PFSK-1 (cell line): Measurements from ENCODE around the gene REV3L.

Source experiments
- FOXP2 ChIP-seq: optimal IDR thresholded peaks from 2 replicates; pipeline ENCODE3; 2011; ENCODE audit warnings: borderline replicate concordance, control low read depth, inconsistent platforms; ENCODE audit not compliant: insufficient read depth; ENCODE audit errors: extremely low read length, extremely low read depth
- POLR2AphosphoS5 ChIP-seq: IDR thresholded peaks from 2 replicates; pipeline ENCODE4 v1.6.1; 2012; ENCODE audit warnings: low read depth, mild to moderate bottlenecking, control low read depth, low read length, moderate library complexity
- SIN3A ChIP-seq: IDR thresholded peaks from 2 replicates; pipeline ENCODE4 v1.6.1; 2012; ENCODE audit warnings: mild to moderate bottlenecking, low read length, moderate library complexity, borderline replicate concordance; ENCODE audit not compliant: insufficient read depth
- TAF1 ChIP-seq: IDR thresholded peaks from 2 replicates; pipeline ENCODE4 v1.6.1; 2012; ENCODE audit warnings: low read length, control low read depth, borderline replicate concordance; ENCODE audit not compliant: insufficient read depth
- TF ChIP-seq, protein P1 (sequence below), 2 experiments: IDR thresholded peaks; 2 replicates each; pipeline versions ENCODE4 v1.6.1 to v1.8.0; 2011 to 2012; ENCODE audit warnings: low read depth in 2 of 2, low read length in 2 of 2, control low read depth in 1 of 2, inconsistent platforms in 1 of 2, mild to moderate bottlenecking in 1 of 2, moderate library complexity in 1 of 2; ENCODE audit not compliant: insufficient read depth in 1 of 2

Gene REV3L

DNA sequence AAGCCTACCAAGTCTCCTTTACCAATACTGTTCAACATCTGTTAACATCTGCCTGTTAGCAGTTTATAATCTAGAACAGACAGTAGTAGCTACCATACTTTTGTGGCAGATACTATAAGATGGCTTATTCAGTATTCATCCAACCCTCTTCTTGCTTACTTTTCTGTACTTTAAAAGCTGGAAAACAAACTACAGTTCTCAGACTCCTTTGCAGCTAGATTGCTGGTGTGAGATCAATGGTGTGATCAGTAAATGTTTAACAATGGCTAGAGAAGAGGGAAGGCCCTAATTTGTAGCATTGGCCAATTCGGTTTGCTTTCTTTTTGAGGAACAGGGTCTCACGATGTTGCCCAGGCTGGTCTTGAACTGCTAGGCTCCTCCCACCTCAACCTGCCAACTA is 3.5 kb upstream of the REV3L start:
- TF ChIP-seq, protein P1, sequence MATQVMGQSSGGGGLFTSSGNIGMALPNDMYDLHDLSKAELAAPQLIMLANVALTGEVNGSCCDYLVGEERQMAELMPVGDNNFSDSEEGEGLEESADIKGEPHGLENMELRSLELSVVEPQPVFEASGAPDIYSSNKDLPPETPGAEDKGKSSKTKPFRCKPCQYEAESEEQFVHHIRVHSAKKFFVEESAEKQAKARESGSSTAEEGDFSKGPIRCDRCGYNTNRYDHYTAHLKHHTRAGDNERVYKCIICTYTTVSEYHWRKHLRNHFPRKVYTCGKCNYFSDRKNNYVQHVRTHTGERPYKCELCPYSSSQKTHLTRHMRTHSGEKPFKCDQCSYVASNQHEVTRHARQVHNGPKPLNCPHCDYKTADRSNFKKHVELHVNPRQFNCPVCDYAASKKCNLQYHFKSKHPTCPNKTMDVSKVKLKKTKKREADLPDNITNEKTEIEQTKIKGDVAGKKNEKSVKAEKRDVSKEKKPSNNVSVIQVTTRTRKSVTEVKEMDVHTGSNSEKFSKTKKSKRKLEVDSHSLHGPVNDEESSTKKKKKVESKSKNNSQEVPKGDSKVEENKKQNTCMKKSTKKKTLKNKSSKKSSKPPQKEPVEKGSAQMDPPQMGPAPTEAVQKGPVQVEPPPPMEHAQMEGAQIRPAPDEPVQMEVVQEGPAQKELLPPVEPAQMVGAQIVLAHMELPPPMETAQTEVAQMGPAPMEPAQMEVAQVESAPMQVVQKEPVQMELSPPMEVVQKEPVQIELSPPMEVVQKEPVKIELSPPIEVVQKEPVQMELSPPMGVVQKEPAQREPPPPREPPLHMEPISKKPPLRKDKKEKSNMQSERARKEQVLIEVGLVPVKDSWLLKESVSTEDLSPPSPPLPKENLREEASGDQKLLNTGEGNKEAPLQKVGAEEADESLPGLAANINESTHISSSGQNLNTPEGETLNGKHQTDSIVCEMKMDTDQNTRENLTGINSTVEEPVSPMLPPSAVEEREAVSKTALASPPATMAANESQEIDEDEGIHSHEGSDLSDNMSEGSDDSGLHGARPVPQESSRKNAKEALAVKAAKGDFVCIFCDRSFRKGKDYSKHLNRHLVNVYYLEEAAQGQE (IDR thresholded peaks at IDR 0.05; ENCODE audit: insufficient read depth in 1 of 2, low read depth in 2 of 2, low read length in 2 of 2) = no peak
- TF ChIP-seq SIN3A = no peak
- no peak for TF ChIP-seq TAF1

DNA sequence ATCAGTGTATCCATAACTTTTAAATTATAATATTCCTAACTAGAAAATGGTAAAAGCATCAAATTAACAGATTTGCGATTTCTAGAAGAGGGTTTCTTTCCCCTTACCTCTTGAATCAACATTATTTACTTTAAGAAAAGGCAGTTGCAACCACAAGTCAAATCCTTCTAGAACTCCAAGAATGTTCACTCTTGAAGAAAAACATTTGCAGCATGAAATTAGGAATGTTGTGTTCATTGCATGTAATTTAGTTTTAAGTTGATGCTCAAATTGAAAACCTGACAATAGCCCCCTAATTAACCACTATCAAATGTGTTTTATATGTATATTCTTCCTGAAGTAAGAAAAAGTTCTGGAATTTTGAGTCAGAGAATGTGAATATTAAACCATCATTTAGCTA is 2.3 kb upstream of the REV3L start:
- TF ChIP-seq POLR2AphosphoS5 (no peak), SIN3A (no peak)

DNA sequence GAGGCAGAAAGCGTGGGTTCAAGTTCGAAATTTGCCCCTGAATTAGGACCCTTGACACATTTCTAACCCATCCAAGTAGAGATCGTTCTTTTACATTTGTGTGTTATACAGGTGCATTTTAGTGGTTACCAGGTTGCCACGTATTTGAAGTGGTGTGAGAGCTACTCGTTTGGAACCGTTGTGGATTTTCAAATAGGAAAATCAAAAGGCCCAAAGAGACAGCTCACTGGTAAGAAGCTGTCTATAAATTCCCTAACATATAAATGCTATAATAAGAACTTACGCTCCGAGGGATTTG is 1.6 kb upstream of the REV3L start:
- TF ChIP-seq, protein P1 (IDR thresholded peaks at IDR 0.05; ENCODE audit: insufficient read depth in 1 of 2, low read depth in 2 of 2, low read length in 2 of 2) = no peak
- TF ChIP-seq FOXP2 = no peak

DNA sequence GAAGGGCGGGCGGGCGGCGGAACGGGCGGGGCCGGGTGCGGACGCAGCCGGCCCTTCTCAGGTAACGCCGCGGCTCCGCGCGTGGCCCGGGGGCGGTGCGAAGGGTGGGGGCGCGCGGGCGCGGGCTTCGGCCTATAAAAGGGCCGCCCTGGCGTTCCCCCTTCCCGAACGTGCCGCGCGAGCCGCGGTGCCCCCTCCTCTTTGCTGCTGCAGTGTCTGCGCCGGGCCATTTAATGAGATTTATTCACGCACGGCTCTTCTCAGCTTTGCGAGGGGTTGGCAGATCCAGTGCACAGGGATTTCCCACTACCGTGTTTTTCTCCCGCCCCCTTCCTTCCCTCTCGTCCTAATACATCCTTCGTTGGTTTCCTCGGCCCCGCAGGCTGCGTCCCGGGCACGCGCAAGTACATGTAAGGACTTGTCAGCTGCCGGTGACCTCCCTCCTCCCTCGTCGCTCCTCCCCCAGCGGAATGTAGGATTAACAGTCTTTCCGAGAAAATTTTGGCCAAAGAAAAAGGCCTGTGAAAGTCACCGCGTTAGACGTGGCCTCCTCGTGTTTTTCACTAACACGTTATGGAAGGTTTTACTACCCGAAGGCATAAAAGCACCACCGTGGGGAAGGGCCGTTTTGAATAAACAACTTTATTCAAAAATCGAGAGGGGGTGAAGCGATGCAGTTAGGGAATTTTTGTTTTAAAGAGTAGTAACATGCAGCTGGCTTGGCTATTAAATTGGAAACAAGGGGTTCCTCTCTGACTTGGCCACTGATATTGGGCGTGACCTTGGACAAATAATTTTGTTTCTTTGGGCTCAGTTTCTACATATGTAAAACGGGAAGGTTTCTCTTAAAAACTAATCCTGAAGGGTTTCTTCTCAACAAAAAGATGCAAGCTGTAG is 966 bp upstream of the REV3L start:
- TF ChIP-seq TAF1 (no peak), FOXP2 (no peak), SIN3A (peak; percentile 72; the same call in 1 of the 2 replicates), POLR2AphosphoS5 (peak; percentile 92)
- TF ChIP-seq, protein P1 (IDR thresholded peaks at IDR 0.05; ENCODE audit: insufficient read depth in 1 of 2, low read depth in 2 of 2, low read length in 2 of 2) = no peak

GRCh38 chr6:111482188-111482958 is 645 bp downstream of the REV3L start:
- TF ChIP-seq FOXP2 (peak; percentile 45), SIN3A (no peak), POLR2AphosphoS5 (no peak), TAF1 (no peak)
- TF ChIP-seq, protein P1 (IDR thresholded peaks at IDR 0.05; ENCODE audit: insufficient read depth in 1 of 2, low read depth in 2 of 2, low read length in 2 of 2) = no peak
